ENCODE measurements around the gene NRXN3.

GRCh38 chr14:78709795-78710557, 539.8 kb downstream of the NRXN3 start:
- no peak for TF ChIP-seq EZH2 (IDR thresholded peaks at IDR 0.05; ENCODE audit: borderline replicate concordance, insufficient read depth, low read depth, low read length, poor library complexity, severe bottlenecking)
- no peak for TF ChIP-seq CTCF (IDR thresholded peaks at IDR 0.05)
